ENCODE results near the gene GRID1.

GRID1 gene

GRCh38 chr10:85888004-85888403, 478.6 kb downstream of the GRID1 start:
- no peak overlapping the region for H3K27ac ChIP-seq (ENCODE audit: extremely low read depth, low read depth, low read length)
- TF ChIP-seq KLF16 (tag by site-specific recombination; IDR thresholded peaks at IDR 0.05) (no peak), ZBTB20 (tag by site-specific recombination; IDR thresholded peaks at IDR 0.05) (no peak)
- ChIA-PET CTCF (no interaction called here), POLR2A (no interaction called here)
- H3K4me3 ChIP-seq (ENCODE audit: low read depth, low read length), result no peak overlapping the region
- H3K4me1 ChIP-seq (ENCODE audit: control insufficient read depth, insufficient read depth, low read length), result no peaks in the 10 kb centered on the region
- no peaks in the 10 kb centered on the region for H3K36me3 ChIP-seq (ENCODE audit: control insufficient read depth in 2 of 2, insufficient read depth in 1 of 2, low read length in 2 of 2)
- no peaks in the 10 kb centered on the region for H3K9me3 ChIP-seq (ENCODE audit: control insufficient read depth, insufficient read depth, low read depth, low read length)

GRCh38 chr10:85874208-85874607, 492.4 kb downstream of the GRID1 start:
- no peaks in the 10 kb centered on the region for H3K4me1 ChIP-seq (ENCODE audit: control insufficient read depth, insufficient read depth, low read length)
- TF ChIP-seq ZNF112 (tag by site-specific recombination; IDR thresholded peaks at IDR 0.05) (no peak), ZSCAN16 (tag by site-specific recombination; IDR thresholded peaks at IDR 0.05) (no peak), ZNF19 (tag by site-specific recombination; IDR thresholded peaks at IDR 0.05; ENCODE audit: low read depth) (no peak), ZSCAN5A (tag by site-specific recombination; IDR thresholded peaks at IDR 0.05) (no peak), ZNF366 (tag by site-specific recombination; conservative IDR thresholded peaks at IDR 0.05) (no peak), ZNF24 (tag by site-specific recombination; IDR thresholded peaks at IDR 0.05) (no peak), ZNF37A (tag by site-specific recombination; IDR thresholded peaks at IDR 0.05) (no peak), ZNF248 (tag by site-specific recombination; IDR thresholded peaks at IDR 0.05) (no peak)
- no peaks in the 10 kb centered on the region for H3K36me3 ChIP-seq (ENCODE audit: control insufficient read depth in 2 of 2, insufficient read depth in 1 of 2, low read length in 2 of 2)
- H3K27ac ChIP-seq (ENCODE audit: extremely low read depth, low read depth, low read length), result no peak overlapping the region
- no peaks in the 10 kb centered on the region for H3K9me3 ChIP-seq (ENCODE audit: control insufficient read depth, insufficient read depth, low read depth, low read length)
- no peak overlapping the region for H3K4me3 ChIP-seq (ENCODE audit: low read depth, low read length)
- POLR2A ChIA-PET, result no interaction called here
- CTCF ChIA-PET, result interaction anchor here (0.7 kb wide), 1 partner anchor 230 kb away, joined by 3 read pairs; no protein-coding TSS in a partner anchor

- POLR2A ChIA-PET, result no interaction called here
- no peaks in the 10 kb centered on the region for H3K36me3 ChIP-seq (ENCODE audit: control insufficient read depth in 2 of 2, insufficient read depth in 1 of 2, low read length in 2 of 2)
- no peak overlapping the region for H3K4me3 ChIP-seq (ENCODE audit: low read depth, low read length)
- no peaks in the 10 kb centered on the region for H3K4me1 ChIP-seq (ENCODE audit: control insufficient read depth, insufficient read depth, low read length)
- no peaks in the 10 kb centered on the region for H3K9me3 ChIP-seq (ENCODE audit: control insufficient read depth, insufficient read depth, low read depth, low read length)
- TF ChIP-seq ZNF133 (tag by site-specific recombination; IDR thresholded peaks at IDR 0.05) (no peak), ZNF449 (tag by site-specific recombination; IDR thresholded peaks at IDR 0.05) (no peak), TCF7L2 (IDR thresholded peaks at IDR 0.05; ENCODE audit: borderline replicate concordance, low read depth, low read length) (no peak)
- CTCF ChIA-PET, result no interaction called here
- H3K27ac ChIP-seq (ENCODE audit: extremely low read depth, low read depth, low read length), result no peak overlapping the region
Observed at GRCh38 chr10:85873063-85873462, 493.5 kb downstream of the GRID1 start.

GRCh38 chr10:85868627-85869499, 497.7 kb downstream of the GRID1 start:
- H3K9me3 ChIP-seq (ENCODE audit: control insufficient read depth, insufficient read depth, low read depth, low read length), result no peaks in the 10 kb centered on the region
- no peaks in the 10 kb centered on the region; the same call in 1 of the 2 replicates for H3K4me1 ChIP-seq (ENCODE audit: control insufficient read depth, insufficient read depth, low read length)
- ChIA-PET CTCF (no interaction called here), POLR2A (no interaction called here)
- H3K27ac ChIP-seq (ENCODE audit: extremely low read depth, low read depth, low read length), result no peak overlapping the region
- no peak overlapping the region for H3K4me3 ChIP-seq (ENCODE audit: low read depth, low read length)
- no peaks in the 10 kb centered on the region for H3K36me3 ChIP-seq (ENCODE audit: control insufficient read depth in 2 of 2, insufficient read depth in 1 of 2, low read length in 2 of 2)
- TF ChIP-seq ZFHX2 (tag by site-specific recombination; conservative IDR thresholded peaks at IDR 0.05), result no peak
- TF ChIP-seq ZNF350 (tag by site-specific recombination; IDR thresholded peaks at IDR 0.05), result no peak
- TF ChIP-seq ZNF157 (tag by site-specific recombination; IDR thresholded peaks at IDR 0.05), result no peak
- TF ChIP-seq ZNF514 (tag by site-specific recombination; IDR thresholded peaks at IDR 0.05), result no peak
- TF ChIP-seq ZNF214 (tag by site-specific recombination; IDR thresholded peaks at IDR 0.05; ENCODE audit: borderline replicate concordance), result no peak
- no peak for TF ChIP-seq ZNF341 (tag by site-specific recombination; IDR thresholded peaks at IDR 0.05; ENCODE audit: low read depth)
- no peak for TF ChIP-seq GFI1B (tag by site-specific recombination; IDR thresholded peaks at IDR 0.05)
- no peak for TF ChIP-seq ZBTB20 (tag by site-specific recombination; IDR thresholded peaks at IDR 0.05)
- no peak for TF ChIP-seq ZNF416 (tag by site-specific recombination; IDR thresholded peaks at IDR 0.05)
- no peak for TF ChIP-seq ATF2 (tag by site-specific recombination; IDR thresholded peaks at IDR 0.05; ENCODE audit: low read depth)
- no peak for TF ChIP-seq ZSCAN30 (tag by site-specific recombination; IDR thresholded peaks at IDR 0.05)
- no peak for TF ChIP-seq ZFP41 (tag by site-specific recombination; IDR thresholded peaks at IDR 0.05; ENCODE audit: borderline replicate concordance)
